ENCODE measurements around the gene BABAM2. TPM values are rescaled to one million over a fixed set of nuclear protein-coding genes. Genes with fewer than 3 reads are reported as not detected.

The BABAM2 gene
- total and polyA plus RNA-seq, 9 of the 15 experiments (the other 6 are each of a cell fraction or from before 2014, with no cell fraction given), result 10.9 to 37.4 (median 25.6) TPM

DNA sequence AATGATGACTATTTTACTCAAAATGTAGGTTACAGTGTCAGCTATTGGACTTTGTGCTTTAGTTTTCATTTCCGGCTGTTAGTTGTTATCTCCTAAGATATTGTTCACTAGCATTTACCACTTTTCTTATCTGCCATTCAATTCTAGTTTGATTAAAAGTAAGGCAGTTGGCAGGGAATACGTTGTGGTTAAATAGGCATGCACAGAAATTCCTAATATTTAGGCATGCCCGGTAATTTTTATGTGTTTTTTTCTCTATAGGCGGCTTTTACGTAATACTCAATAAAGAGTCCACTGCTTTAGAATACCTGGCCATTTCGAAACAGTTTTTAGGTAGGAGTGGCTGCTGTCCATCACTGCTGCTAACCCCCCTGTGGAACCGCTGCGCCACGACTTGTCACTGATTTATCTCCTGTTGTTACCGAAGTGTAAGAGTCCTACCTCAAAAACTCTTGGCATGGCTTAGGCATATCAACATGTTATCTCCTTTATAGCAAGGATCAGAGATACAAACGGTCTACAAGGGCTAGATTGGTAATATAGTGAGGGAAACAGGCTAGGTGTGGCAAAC, 39.5 kb downstream of the BABAM2 start:
- Histone ChIP-seq H3K36me3 (ENCODE audit: control insufficient read depth, insufficient read depth, low read length) (no peaks in the 10 kb centered on the region), H3K4me2 (ENCODE audit: insufficient read depth, low read length) (no peak overlapping the region), H3K27ac (ENCODE audit: extremely low read depth, low read depth, low read length) (no peak overlapping the region), H3K4me3 (no peak overlapping the region), H3K4me1 (replicated peaks in 1 of 2; ENCODE audit: control insufficient read depth in 2 of 2, insufficient read depth in 2 of 2, low read length in 2 of 2) (peaks cover 0 to 17% of the 10 kb centered on the region in 2 experiments; a peak in 4 of 5 replicates), H3K9ac (ENCODE audit: insufficient read depth in 1 of 2, low read depth in 2 of 2, low read length in 2 of 2) (no peak overlapping the region), H3K79me2 (ENCODE audit: control insufficient read depth, insufficient read depth, low read length) (no peaks in the 10 kb centered on the region), H2AFZ (ENCODE audit: low read depth, low read length) (no peak overlapping the region), H3K9me3 (replicated peaks; ENCODE audit: control insufficient read depth, insufficient read depth, low read depth, low read length) (no peaks in the 10 kb centered on the region), H3K9me1 (ENCODE audit: control insufficient read depth, insufficient read depth, low read length) (no peaks in the 10 kb centered on the region), H3K27me3 (ENCODE audit: control insufficient read depth in 2 of 2, insufficient read depth in 2 of 2, low read length in 2 of 2) (no peaks in the 10 kb centered on the region), H4K20me1 (replicated peaks; ENCODE audit: control insufficient read depth, insufficient read depth, low read length) (no peaks in the 10 kb centered on the region)
- FAIRE-seq, result no peak
- intact Hi-C loops (cut with micrococcal nuclease) (no loop called here), in situ Hi-C loops (cut with MboI) (no loop called here)
- ChIA-PET POLR2A (interaction anchor here (0.7 kb wide), 1 partner anchor 1806 kb away, joined by 4 read pairs; no protein-coding TSS in a partner anchor), CTCF (ENCODE audit: low intra/inter-chr PET ratio) (no interaction called here)
- 58% methylated on average over 11 of the region's 11 CpGs for WGBS (ENCODE audit: insufficient coverage, low coverage, missing lambda C conversion rate)
- no TSS peak for BruUV-seq (replicated peaks)
- DNase-seq (ENCODE audit: extremely low read depth in 1 of 4, low spot score in 3 of 4), result no peak
- no peak for TF ChIP-seq BRCA1 (IDR thresholded peaks at IDR 0.05)
- TF ChIP-seq BRCA1 (CRISPR knock-in tag; IDR thresholded peaks at IDR 0.05), result no peak
- TF ChIP-seq, protein P1, sequence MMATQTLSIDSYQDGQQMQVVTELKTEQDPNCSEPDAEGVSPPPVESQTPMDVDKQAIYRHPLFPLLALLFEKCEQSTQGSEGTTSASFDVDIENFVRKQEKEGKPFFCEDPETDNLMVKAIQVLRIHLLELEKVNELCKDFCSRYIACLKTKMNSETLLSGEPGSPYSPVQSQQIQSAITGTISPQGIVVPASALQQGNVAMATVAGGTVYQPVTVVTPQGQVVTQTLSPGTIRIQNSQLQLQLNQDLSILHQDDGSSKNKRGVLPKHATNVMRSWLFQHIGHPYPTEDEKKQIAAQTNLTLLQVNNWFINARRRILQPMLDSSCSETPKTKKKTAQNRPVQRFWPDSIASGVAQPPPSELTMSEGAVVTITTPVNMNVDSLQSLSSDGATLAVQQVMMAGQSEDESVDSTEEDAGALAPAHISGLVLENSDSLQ (IDR thresholded peaks at IDR 0.05), result 0 out of 2 replicates have a peak, but pooled peaks have one; percentile 7
- TF ChIP-seq, protein P2, sequence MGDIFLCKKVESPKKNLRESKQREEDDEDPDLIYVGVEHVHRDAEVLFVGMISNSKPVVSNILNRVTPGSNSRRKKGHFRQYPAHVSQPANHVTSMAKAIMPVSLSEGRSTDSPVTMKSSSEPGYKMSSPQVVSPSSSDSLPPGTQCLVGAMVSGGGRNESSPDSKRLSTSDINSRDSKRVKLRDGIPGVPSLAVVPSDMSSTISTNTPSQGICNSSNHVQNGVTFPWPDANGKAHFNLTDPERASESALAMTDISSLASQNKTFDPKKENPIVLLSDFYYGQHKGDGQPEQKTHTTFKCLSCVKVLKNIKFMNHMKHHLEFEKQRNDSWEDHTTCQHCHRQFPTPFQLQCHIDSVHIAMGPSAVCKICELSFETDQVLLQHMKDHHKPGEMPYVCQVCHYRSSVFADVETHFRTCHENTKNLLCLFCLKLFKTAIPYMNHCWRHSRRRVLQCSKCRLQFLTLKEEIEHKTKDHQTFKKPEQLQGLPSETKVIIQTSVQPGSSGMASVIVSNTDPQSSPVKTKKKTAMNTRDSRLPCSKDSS (IDR thresholded peaks at IDR 0.05; ENCODE audit: low read depth, partially characterized antibody), result no peak
- ATAC-seq, result no peak
